HG03066 (cell line): ENCODE data around the gene FBXL20.
"Not testable (repeated sequence)": the region's sequence is repeated elsewhere in the genome, so short reads cannot be mapped to it uniquely, and the experiment has no call there.

ENCODE experiments used
- ATAC-seq: cut with Tn5 transposase; IDR thresholded peaks from one replicate; pipeline ENCODE4 v1.9.1; 2021; ENCODE audit warnings: low read depth; ENCODE audit not compliant: unreplicated experiment

The FBXL20 gene

GRCh38 chr17:39334008-39334744 is 67.2 kb downstream of the FBXL20 start:
- ATAC-seq, result not testable (repeated sequence)

GRCh38 chr17:39332092-39332491 is 69.3 kb downstream of the FBXL20 start:
- ATAC-seq, result no peak

- ATAC-seq, result no peak
These were observed 72.6 kb downstream of the FBXL20 start for GRCh38 chr17:39328815-39329214.

GRCh38 chr17:39327109-39327508 is 74.3 kb downstream of the FBXL20 start:
- ATAC-seq, result no peak

- no peak for ATAC-seq
These were observed 75.7 kb downstream of the FBXL20 start for GRCh38 chr17:39325528-39326240.

GRCh38 chr17:39318636-39319035 is 82.8 kb downstream of the FBXL20 start:
- no peak for ATAC-seq

- no peak for ATAC-seq
These were observed 94.8 kb downstream of the FBXL20 start for GRCh38 chr17:39306509-39307212.

GRCh38 chr17:39305978-39306377 is 95.4 kb downstream of the FBXL20 start:
- no peak for ATAC-seq

- no peak for ATAC-seq
These were observed 97.2 kb downstream of the FBXL20 start for GRCh38 chr17:39304188-39304587.

- ATAC-seq, result no peak
These were observed 107.4 kb downstream of the FBXL20 start for GRCh38 chr17:39294060-39294459.

- ATAC-seq, result not testable (repeated sequence)
These were observed 108.9 kb downstream of the FBXL20 start for GRCh38 chr17:39292546-39292945.

- ATAC-seq, result not testable (repeated sequence)
These were observed 114.9 kb downstream of the FBXL20 start for GRCh38 chr17:39286513-39286912.

GRCh38 chr17:39284685-39285084 is 116.7 kb downstream of the FBXL20 start:
- ATAC-seq, result no peak

- ATAC-seq, result no peak
These were observed 117.5 kb downstream of the FBXL20 start for GRCh38 chr17:39283896-39284295.

- ATAC-seq, result no peak
These were observed 118.3 kb downstream of the FBXL20 start for GRCh38 chr17:39283098-39283497.

GRCh38 chr17:39281806-39282205 is 119.6 kb downstream of the FBXL20 start:
- no peak for ATAC-seq

- not testable (repeated sequence) for ATAC-seq
These were observed 123.2 kb downstream of the FBXL20 start for GRCh38 chr17:39278246-39278645.

GRCh38 chr17:39277110-39277509 is 124.3 kb downstream of the FBXL20 start:
- no peak for ATAC-seq

GRCh38 chr17:39276113-39276512 is 125.3 kb downstream of the FBXL20 start:
- no peak for ATAC-seq

GRCh38 chr17:39271546-39271945 is 129.9 kb downstream of the FBXL20 start:
- no peak for ATAC-seq

- no peak for ATAC-seq
These were observed 130.5 kb downstream of the FBXL20 start for GRCh38 chr17:39270923-39271322.
